Measurements from ENCODE around the gene CKLF. TPM values are rescaled to one million over a fixed set of nuclear protein-coding genes. Genes with fewer than 3 reads are reported as not detected.
"Not testable (repeated sequence)": the region's sequence is repeated elsewhere in the genome, so short reads cannot be mapped to it uniquely, and the experiment has no call there.

Gene CKLF
- total and polyA plus RNA-seq, 2 donors, result 54.7 to 54.9 TPM

DNA sequence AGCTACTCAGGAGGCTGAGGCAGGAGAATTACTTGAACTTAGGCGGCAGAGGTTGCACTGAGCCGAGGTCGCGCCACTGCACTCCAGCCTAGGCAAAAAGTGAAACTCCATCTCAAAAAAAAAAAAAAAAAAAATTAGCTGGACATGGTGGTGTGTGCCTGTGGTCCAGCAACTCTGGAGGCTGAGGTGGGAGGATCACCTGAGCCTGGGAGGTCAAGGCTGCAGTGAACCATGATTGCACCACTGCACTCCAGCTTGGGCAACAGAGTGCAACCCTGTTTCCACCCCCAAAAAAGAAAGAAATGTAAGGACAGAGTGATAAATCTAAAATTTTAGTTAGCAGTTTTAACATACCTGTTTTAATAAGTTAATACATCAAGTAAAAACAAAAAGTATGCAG lies 44.2 kb downstream of the CKLF start:
- DNase-seq (ENCODE audit: extremely low spot score); H3K4me1 ChIP-seq (ENCODE audit: insufficient read depth); H3K27ac ChIP-seq (ENCODE audit: low read depth); H3K36me3 ChIP-seq (ENCODE audit: insufficient read depth); H3K4me3 ChIP-seq (ENCODE audit: low read depth, low read length): not testable (repeated sequence)
- WGBS, result 99% methylated on average over 4 of the region's 4 CpGs

DNA sequence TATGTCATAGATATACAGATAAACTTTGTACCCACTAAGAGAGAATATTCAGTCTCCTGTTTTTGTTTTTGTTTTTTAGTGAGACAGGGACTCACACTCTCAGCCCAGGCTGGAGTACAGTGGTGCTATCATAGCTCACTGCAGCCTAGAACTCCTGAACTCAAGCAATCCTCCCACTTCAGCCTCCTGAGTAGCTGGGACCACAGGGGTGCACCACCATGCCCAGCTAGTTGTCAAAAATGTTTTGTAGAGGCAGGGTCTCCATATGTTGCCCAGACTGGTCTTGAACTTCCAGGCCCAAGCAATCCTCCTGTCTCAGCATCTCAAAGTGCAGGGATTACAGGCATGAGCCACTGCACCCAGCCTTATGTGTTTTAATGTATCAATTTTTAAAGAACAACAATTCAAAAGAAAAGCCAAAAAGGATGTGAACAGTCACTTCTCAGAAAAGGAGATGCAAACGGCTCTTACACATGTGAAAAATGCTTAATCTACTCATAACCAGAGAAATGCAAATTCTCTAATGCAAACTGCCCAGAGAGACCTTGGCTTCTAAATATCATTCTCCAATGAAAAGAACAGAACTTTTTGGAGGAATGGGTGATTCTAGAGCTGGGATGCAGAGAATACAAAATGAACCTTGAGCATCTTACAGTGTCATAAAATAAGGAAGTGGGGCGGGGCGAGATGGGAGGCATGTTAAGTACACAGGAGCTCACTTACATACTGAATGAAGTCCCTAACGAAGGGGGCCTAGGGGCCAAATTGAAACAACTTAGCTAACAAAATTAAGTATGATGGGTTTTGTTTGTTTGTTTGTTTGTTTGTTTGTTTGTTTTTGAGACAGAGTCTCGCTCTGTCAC lies 44.8 kb downstream of the CKLF start:
- WGBS, result 87% methylated on average over 5 of the region's 5 CpGs
- DNase-seq (ENCODE audit: extremely low spot score), result no peak
- Histone ChIP-seq H3K36me3 (ENCODE audit: insufficient read depth) (no peaks in the 10 kb centered on the region), H3K27ac (ENCODE audit: low read depth) (no peak overlapping the region), H3K4me1 (ENCODE audit: insufficient read depth) (no peaks in the 10 kb centered on the region), H3K4me3 (ENCODE audit: low read depth, low read length) (no peak overlapping the region)

- no peak overlapping the region for H3K4me3 ChIP-seq (ENCODE audit: low read depth, low read length)
These were observed 45.7 kb downstream of the CKLF start for GRCh38 chr16:66598111-66598510.

GRCh38 chr16:66599726-66600125 lies 47.4 kb downstream of the CKLF start:
- Histone ChIP-seq H3K27ac (ENCODE audit: low read depth) (no peak overlapping the region), H3K4me1 (ENCODE audit: insufficient read depth) (no peaks in the 10 kb centered on the region), H3K36me3 (ENCODE audit: insufficient read depth) (no peaks in the 10 kb centered on the region), H3K4me3 (ENCODE audit: low read depth, low read length) (no peak overlapping the region)
- no peak for DNase-seq (ENCODE audit: extremely low spot score)
- 91% methylated on average over 4 of the region's 4 CpGs for WGBS

More at GRCh38 chr16:66598111-66598510, 45.7 kb downstream of the CKLF start:
- WGBS, result 75% methylated on average over 3 of the region's 3 CpGs
- Histone ChIP-seq H3K27ac (ENCODE audit: low read depth) (no peak overlapping the region), H3K4me1 (ENCODE audit: insufficient read depth) (no peaks in the 10 kb centered on the region), H3K36me3 (ENCODE audit: insufficient read depth) (no peaks in the 10 kb centered on the region)
- DNase-seq (ENCODE audit: extremely low spot score), result no peak

DNA sequence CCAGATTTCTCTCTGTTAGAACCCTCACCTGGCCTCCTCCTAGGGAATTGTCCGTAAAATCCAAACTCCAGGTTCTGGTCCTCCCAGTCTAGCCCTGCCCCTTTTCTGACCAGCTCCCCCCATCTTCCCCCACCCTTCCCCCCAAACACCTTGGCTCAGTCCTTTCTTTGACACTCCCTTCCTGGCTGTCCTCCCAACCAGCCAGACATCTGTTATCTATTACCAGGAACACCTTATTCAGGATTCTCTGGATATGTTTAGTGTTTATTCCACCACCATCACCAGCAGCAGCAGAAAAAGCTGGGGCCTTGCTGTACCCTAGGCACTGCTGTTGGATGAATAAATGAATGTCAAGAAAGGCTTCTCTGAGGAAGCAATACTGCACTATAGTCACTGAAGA lies 48.1 kb downstream of the CKLF start:
- Histone ChIP-seq H3K4me1 (ENCODE audit: insufficient read depth) (no peaks in the 10 kb centered on the region), H3K27ac (ENCODE audit: low read depth) (no peak overlapping the region), H3K36me3 (ENCODE audit: insufficient read depth) (no peaks in the 10 kb centered on the region), H3K4me3 (ENCODE audit: low read depth, low read length) (no peak overlapping the region)
- WGBS, result 98% methylated on average over 1 of the region's 1 CpG
- DNase-seq (ENCODE audit: extremely low spot score), result no peak

GRCh38 chr16:66601471-66601870 lies 49.1 kb downstream of the CKLF start:
- Histone ChIP-seq H3K36me3 (ENCODE audit: insufficient read depth) (no peaks in the 10 kb centered on the region), H3K4me3 (ENCODE audit: low read depth, low read length) (no peak overlapping the region), H3K27ac (ENCODE audit: low read depth) (no peak overlapping the region), H3K4me1 (ENCODE audit: insufficient read depth) (no peaks in the 10 kb centered on the region)
- DNase-seq (ENCODE audit: extremely low spot score), result no peak
- WGBS, result 96% methylated on average over 5 of the region's 5 CpGs

GRCh38 chr16:66603537-66604375 lies 51.4 kb downstream of the CKLF start:
- WGBS, result 6% methylated on average over 32 of the region's 32 CpGs
- Histone ChIP-seq H3K27ac (ENCODE audit: low read depth) (peak overlapping the region; percentile 70), H3K4me3 (ENCODE audit: low read depth, low read length) (peak overlapping the region; percentile 74), H3K36me3 (ENCODE audit: insufficient read depth) (no peaks in the 10 kb centered on the region), H3K4me1 (ENCODE audit: insufficient read depth) (no peaks in the 10 kb centered on the region)
- peak; percentile 57 for DNase-seq (ENCODE audit: extremely low spot score)

DNA sequence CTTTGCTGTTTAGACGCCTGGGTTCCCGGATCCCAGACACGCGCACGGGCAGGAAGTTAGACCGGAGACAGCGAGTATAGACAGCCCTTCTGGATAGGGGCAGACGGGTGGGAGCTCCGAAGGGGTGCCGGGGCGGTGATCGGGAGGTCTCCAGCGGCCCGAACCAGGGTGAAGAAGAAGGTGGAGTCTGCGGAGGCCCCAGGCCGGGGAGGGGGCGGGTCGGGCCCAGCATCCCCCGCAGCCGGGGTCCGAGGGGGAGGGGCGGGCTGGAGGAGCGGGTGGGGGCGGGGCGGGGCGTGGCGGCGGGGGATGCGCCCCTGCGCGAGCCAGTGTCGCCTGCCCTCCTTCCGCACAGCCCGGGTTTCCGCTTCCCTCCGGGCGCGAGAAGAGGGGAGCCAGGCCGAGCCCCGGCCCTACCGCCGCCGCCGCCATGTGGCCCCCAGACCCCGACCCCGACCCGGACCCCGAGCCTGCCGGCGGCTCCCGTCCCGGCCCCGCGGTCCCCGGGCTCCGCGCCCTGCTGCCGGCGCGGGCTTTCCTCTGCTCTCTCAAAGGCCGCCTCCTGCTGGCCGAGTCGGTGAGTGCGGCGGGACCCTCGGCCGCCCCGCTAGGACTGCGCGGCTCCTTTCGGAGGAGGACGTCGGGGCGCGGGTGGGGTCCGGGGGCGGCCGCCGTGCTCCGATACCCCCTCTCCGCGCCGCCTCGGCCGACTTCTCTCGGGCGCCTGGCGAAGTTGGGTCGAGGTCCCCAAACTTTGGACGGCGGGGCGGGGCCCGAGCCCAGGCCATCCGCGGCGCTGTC lies 52.2 kb downstream of the CKLF start, which contains the start of gene CMTM3:
Gene CMTM3 (plus strand): TSS at position 329 of the 801 bp plus-strand sequence. CDS start 102 bp downstream, at position 431.
- DNase-seq (ENCODE audit: extremely low spot score), result peak; percentile 55
- H3K4me1 ChIP-seq (ENCODE audit: insufficient read depth), result no peaks in the 10 kb centered on the region
- WGBS, result under 1% methylated on average over 96 of the region's 96 CpGs
- peak within 1 kb of the TSS; percentile 83 for H3K27ac ChIP-seq (ENCODE audit: low read depth)
- peak within 1 kb of the TSS; percentile 74 for H3K4me3 ChIP-seq (ENCODE audit: low read depth, low read length)
- H3K36me3 ChIP-seq (ENCODE audit: insufficient read depth), result no peaks in the 10 kb centered on the region

DNA sequence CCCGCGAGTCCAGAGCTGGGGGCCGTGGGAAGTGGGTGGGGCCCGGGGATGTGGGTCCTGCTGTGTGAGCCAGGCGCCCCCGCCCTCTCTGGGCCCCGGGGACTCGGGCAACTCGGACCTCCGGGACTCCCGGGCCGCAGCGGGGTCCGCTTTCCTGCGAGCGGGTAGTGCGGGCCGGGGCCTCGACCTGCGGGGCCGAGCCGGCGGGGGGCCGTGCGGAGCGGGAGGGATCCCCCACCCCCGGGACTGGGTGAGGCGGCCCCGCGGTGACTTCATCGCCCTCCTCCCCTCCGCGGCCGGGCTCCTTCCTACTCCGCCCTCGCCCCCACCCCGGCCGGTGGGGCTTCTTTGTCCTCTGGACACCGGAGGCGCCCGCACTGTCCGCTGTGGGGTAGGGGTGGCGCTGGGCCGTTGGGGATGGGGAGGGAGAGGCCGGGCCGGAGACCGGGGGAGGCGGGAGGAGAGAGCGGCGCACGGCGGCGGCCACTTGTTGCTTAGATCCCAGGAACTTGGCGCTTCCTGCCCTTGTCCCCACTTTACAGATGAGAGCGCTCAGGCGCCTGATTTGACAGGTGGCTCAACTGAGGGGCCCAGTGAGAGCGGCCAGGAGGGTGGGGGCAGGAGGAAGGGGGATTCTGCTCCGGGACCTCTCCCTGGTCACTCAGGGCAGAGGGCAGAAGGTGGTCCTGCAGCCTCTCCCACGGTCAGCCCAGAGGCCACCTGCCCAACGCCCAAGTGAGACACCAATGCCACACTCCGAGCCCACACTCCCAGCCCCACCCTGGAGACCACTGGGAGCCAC lies 53.0 kb downstream of the CKLF start:
- no peaks in the 10 kb centered on the region for H3K4me1 ChIP-seq (ENCODE audit: insufficient read depth)
- no peak for DNase-seq (ENCODE audit: extremely low spot score)

DNA sequence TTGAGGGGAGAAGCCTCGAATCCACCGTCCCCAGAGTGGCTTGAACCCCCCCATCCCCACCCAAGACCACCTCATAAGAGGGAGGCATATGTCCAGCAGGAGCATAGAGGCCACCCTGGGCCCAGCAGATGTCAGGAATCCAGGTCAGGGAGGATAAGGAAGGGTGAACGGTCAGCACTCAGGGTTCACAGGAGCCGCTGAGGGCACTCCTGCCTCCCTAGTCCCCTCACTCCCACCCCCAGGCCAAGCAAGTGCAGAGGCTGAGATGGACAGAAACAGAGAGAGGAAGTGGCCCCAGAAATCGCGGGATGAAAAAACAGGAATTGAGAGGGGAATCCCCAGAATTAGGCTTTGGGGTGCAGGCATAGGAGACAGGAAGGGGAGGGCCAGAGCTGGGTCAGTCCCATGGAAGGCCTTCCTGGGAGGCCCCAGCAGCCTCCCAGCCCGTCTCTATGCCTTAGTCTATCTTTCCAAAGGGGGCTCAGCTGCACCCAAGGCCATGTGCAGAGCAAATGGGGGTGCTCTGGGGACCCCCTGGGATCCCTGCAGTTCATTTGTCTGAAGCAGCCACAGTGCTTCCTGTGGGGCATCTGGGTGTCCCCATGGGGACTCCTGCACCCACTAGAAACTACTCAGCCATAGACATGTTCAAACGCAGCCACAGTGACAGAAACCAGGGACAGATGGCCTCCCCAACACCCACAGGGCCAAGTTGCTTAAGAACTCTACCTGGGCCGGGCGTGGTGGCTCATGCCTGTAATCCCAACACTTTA lies 53.8 kb downstream of the CKLF start:
- no peaks in the 10 kb centered on the region for H3K36me3 ChIP-seq (ENCODE audit: insufficient read depth)
- no peaks in the 10 kb centered on the region for H3K4me1 ChIP-seq (ENCODE audit: insufficient read depth)
- H3K27ac ChIP-seq (ENCODE audit: low read depth), result peak overlapping the region; percentile 83
- DNase-seq (ENCODE audit: extremely low spot score), result no peak
- WGBS, result 57% methylated on average over 10 of the region's 10 CpGs
- peak overlapping the region; percentile 74 for H3K4me3 ChIP-seq (ENCODE audit: low read depth, low read length)

More for the DNA sequence above, 53.0 kb downstream of the CKLF start:
- no peaks in the 10 kb centered on the region for H3K36me3 ChIP-seq (ENCODE audit: insufficient read depth)
- WGBS, result 3% methylated on average over 61 of the region's 61 CpGs
- H3K27ac ChIP-seq (ENCODE audit: low read depth), result peak overlapping the region; percentile 83
- H3K4me3 ChIP-seq (ENCODE audit: low read depth, low read length), result peak overlapping the region; percentile 74

- Histone ChIP-seq H3K4me1 (ENCODE audit: insufficient read depth) (no peaks in the 10 kb centered on the region), H3K4me3 (ENCODE audit: low read depth, low read length) (no peak overlapping the region), H3K27ac (ENCODE audit: low read depth) (no peak overlapping the region), H3K36me3 (ENCODE audit: insufficient read depth) (no peaks in the 10 kb centered on the region)
- WGBS, result 37% methylated on average over 17 of the region's 17 CpGs
- no peak for DNase-seq (ENCODE audit: extremely low spot score)
These were observed 56.1 kb downstream of the CKLF start for GRCh38 chr16:66608241-66609138.

Data from urinary bladder (tissue), 4 donors.